Stimulated activated CD8-positive, alpha-beta memory T cell treated with anti-CD3 and anti-CD28 coated beads, Interleukin-15, amount 100 ng/mL, for 24 hours (primary cell): ENCODE measurements around the gene FMN1.

Source experiments
- DNase-seq: peaks from one replicate; pipeline ENCODE4 v3.0.0-alpha.2; 2020; ENCODE audit warnings: low read depth

FMN1 gene

DNA sequence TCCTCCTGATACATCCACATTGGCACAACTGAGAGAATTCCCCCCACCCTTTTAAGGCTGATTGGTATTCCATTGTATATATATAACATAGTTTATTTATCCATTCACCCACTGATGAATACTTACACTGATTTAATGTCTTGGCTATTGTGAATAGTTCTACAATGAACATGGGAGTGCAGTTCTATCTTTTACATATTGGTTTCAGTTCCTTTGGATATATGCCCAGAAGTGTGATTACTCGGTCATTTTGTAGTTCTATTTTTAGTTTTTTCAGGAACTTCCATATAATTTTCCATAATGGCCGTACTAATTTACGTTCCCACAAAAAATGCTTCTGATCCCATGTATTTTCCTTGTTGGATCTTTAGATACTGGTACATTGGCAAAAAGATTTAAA lies 135.3 kb downstream of the FMN1 start:
- no peak for DNase-seq

DNA sequence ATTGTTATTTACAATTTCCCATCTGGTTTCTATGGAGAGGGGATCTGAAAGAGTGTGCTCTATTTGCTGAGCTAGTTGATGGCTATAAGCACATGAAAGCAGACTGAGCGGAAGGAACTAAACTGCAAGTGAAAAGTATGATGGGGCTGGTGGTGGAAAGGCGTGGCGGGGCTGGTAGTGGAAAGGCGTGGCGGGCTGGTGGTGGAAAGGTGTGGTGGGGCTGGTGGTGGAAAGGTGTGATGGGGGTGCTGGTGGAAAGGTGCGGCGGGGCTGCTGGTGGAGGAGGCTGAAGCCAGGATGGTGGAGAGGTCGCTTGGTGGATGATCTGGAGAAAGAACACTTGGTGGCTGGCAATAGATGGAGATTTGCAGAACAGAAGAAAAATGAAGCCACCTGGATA lies 136.7 kb downstream of the FMN1 start:
- no peak for DNase-seq

DNA sequence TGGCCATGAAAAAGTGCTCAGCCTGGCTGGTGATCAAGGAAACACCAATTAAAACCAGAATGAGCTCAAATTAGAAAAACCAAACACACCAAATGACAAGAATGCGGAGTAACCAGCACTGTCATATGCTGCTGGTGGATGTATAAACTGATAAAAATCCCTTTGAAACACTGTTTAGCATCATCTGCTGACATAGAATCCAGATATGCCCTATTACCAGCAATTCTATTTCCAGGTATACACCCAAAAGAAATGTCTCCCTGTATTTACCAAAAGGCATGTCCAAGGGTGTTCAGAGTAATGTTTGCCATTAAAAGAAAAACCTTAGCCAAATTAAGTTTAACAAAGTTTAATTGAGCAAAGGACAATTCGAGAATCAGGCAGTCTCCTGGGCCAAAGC lies 138.6 kb downstream of the FMN1 start:
- DNase-seq = no peak

DNA sequence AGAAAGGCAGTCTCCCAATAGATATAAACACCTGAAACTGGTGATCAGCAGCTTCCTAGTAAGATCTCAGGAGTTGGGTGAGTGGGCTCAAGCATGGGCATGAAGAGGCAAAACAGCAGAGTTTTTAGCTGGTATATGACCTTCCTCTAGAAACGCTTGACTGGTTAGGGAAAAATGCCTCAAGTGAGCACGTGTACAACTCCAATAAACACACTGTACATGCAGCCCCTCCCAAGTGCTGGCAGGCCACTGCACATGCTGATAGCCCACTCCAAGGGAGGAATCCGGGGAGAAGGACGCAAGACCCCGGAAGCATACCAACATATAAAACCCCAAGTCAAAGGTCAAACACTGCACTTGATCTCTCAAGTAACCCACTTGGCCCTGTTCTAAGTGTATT lies 143.0 kb downstream of the FMN1 start:
- DNase-seq = no peak

DNA sequence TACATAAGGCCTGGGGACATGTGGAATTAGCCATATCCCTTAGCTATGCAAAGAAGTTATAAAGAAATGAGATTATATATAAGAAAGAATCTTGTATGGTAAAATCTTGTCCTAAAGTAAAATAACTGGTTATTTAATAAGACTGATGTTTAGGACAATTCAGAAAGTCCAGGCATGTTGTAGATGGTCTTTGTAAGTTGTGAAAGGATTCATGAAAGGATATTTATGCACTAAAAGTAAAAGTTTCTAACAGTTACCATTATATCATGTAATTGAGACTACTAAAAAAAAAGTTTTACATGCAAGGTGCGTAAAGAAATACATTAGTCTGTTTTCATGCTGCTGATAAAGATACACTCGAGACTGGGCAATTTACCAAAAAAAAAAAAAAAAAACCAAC lies 146.3 kb downstream of the FMN1 start:
- DNase-seq = no peak

DNA sequence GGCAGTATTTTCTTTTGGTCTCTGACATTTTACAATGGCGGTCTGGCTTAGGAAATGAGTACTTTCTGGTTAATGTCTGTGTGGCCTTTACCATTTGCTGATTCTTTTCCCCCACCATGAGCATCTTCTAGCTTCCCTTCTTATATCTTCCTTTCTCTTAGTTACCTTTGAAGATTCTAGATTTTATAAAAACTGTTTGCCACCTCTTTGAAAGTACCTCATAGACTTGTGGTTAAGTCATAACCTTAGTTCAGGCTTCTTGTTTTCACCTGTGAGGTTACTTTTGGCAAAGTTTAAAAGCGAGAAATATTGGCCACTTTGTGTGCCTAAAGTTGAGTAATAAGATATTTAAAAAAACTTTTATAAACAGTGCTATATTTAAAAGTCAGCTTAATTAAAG lies 147.4 kb downstream of the FMN1 start:
- no peak for DNase-seq

DNA sequence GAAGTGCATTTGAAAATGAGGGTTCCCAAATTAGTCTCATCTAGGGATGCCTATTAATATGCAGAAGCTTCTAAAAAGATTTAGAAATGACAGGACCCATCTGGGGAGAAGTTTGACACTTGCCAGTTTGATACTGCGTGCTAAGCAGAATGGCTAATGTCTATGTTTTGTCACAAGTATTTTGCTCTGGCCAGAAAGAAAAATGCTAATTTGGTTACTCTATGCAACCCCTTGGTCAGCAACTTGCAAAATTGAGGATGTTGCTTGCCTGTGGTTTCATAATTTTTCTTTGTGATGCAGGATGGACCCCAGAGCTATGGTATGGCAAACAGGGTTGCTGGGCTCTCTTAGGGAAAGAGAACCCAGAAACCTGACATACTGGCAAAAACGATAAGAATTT lies 148.2 kb downstream of the FMN1 start:
- no peak for DNase-seq

DNA sequence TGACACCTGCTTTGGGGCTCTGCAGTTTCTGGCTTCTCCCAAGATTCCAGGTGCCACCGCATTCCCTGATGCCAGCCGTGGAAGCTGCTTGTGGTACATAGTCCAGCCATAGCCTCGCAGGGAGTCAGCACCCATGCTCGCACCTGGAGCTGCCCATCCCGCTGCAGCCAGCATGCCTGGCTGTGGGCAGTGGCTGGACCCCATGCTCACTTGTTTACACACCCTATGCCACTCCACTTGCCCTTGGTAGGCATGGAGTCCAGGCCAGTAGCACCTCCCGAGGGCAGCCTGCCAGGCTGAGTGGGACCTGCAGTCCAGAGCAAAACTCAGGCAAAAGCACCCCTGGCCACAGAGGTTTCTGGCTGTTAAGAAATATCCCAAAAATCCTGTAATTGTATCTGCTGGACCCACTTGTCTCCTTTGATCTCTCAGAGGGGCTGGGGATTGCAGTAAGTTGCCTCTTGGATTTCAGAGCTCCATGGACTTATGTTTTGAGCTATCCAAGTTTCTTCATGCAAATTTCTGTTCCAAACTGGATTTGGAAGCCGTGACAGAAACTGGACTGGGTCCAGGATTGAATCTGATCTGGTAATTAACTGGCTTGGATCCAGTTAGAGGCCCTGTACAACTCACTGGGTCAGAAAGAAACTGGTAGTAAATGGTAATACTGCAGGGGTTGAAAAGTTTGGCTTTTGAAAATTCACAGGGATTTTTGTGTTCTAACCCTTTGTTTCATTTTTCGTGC lies 149.3 kb downstream of the FMN1 start:
- no peak for DNase-seq

DNA sequence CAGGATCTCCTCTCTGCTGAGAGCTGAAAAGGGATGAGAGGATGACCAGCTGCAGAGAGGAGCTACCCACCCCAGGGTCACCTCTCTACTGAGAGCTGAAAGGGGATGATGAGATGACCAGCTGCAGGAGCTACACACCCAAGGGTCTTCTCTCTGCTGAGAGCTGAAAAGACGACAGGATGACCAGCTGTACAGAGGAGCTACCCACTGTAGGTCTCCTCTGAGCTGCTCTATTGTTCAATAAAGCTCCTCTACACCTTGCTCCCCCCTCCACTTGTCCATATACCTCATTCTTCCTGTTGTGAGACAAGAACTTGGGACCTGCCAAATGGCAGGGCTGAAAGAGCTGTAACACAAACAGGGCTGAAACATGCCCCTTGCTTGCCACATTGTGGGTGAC lies 149.9 kb downstream of the FMN1 start:
- no peak for DNase-seq

DNA sequence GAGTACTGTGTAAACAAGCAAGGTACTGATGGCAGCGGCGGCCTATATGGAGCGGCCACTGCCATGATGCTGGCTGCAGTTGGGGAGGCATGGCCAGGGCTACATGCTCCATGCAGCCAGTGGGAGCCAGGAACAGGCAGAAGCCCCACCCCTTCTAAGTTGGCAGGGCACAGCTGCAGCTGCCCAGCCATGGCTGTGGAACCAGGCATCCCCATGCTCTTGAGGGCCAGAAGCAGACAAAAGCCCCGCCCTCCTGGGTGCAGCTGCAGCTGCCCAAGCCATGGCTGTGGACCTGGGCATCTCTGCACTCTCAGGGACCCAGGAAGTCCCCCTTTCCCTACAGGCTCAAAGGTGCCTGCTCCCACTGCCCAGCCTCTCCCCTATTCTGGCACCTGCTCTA lies 150.9 kb downstream of the FMN1 start:
- no peak for DNase-seq

DNA sequence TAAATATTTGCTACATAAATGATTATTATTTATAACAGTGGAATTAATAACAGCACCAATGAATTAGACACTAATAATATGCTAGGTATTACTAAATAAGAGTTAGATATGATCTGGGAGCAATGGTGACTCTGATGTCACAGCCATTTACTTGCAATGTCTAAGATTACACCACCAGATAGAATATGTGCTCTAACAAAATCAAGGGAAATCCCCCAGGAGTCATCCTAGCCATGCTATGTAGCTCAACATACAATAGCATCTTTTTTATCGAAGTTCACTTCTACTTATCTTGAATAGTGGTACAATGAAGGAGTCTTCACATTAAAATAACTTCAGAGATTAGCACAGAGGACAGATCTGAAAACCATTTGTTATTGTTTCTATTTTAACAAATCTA lies 154.0 kb downstream of the FMN1 start:
- DNase-seq = no peak

DNA sequence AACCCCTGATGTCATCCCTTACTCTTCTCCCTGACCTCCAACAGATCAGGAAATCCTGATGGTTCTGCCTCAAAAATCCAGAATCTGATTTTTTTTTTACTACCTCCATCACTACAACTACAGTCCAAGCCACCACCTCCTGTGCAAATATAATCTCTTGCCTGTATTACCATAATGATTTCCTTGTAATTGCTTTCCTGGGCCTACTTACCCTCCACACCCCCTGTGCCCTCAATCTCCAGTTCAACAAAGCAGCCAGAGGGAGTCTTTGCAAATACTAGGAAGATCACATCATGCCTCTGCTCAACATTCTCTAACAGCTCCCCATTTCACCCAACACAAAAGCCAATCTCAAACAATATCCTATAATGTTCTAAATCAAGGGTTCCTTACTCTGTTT lies 159.9 kb downstream of the FMN1 start:
- no peak for DNase-seq

DNA sequence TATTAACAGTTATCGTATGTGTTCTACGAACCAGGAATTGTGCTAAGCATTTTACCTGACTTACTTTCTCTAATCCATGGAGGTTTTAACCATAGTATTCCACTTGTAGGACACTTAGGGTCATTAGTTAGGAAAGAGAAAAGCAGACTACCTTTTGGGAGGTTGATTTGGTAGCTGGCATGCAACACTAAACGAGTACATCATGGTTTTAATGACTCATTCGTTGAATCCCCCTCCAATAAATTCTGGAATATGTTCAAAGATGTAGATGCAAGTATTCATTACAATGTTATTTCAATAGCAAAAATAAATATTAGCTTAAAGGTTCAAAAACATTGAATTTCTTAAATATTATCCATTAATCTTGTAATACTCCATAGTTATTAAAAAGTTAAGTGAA lies 162.5 kb downstream of the FMN1 start:
- no peak for DNase-seq

DNA sequence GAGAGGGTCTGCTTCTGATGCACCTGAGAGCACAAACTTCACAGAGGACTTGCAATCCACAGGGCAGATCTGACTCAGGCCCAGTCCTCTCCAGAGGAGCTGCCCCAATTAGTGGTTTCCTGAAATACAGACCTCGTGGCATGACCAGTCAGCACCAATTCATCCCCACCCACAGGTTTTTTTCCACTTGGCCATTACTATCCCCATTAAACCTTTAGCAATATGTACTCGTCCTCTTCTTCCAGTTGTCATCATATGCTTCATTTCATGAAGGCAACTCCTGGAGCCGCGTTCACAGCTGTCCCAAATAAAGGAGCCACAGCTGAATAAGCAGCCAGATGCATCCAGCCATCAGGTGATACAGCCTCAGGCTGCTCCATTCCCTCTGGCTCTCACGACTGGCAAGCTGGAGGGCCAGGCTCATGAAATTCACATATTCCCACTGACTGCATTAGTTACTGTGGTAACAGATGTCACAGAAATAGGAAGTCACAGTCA lies 163.1 kb downstream of the FMN1 start:
- no peak for DNase-seq

DNA sequence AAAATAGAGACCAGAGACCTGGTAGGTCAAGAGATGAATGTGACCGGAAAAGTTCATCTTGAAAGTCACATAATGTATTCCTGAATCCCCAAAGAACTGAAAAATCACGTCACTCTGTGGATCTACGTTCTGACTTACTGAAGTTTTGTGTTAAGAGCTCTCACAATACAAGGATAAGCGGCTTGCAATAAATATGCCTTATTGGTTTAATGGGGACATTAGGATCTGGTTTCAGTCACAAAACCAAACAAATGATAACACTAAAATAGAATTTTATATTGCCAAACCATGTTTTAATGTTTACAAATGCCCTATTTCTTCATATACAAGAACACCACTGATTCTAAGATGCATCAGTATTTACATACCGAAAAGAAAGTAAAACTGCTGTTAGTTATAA lies 164.2 kb downstream of the FMN1 start:
- no peak for DNase-seq

DNA sequence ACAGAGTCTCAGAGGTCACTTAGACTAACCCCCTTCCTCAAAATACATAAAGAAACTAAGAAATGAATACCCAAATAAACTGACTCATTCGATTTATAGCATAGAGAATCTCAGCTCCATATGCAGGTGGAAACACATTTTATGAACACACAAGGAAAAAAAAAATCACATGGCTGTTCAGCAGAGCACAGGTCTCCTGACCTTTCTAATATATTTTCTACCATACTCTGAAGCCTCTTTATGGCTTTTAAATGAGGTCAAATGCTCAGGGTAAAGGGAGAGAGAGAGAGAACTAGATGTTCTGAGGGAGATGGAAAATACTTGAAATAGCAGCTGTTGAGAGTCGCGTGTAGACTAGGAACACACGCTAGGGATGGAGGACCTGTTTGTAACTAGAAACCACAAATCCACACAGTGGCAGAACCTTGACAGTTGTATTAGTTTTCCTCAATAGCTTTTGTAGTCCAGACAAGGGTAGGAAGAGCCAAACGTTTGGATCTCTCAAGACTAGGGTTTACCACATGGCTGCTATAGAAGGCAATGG lies 165.3 kb downstream of the FMN1 start:
- DNase-seq = no peak

DNA sequence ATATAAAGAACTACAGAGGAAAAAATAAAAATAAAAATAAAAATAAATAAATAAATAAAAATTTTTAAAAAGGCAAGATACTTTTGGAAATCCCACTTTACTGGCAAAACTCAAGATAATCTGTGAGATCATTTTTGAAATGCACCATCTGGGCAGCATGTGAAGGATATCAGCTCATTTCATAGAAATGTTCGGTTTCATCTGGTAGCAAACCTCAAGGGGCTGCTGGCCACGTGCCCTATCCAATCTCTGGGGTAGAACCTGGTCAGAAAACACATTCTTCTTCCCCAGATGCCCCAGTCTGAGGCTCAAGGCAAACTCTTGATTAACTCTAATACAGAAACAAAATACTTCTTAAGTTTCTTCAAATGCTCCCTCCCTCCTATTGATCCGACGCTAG lies 166.0 kb downstream of the FMN1 start:
- DNase-seq = no peak

DNA sequence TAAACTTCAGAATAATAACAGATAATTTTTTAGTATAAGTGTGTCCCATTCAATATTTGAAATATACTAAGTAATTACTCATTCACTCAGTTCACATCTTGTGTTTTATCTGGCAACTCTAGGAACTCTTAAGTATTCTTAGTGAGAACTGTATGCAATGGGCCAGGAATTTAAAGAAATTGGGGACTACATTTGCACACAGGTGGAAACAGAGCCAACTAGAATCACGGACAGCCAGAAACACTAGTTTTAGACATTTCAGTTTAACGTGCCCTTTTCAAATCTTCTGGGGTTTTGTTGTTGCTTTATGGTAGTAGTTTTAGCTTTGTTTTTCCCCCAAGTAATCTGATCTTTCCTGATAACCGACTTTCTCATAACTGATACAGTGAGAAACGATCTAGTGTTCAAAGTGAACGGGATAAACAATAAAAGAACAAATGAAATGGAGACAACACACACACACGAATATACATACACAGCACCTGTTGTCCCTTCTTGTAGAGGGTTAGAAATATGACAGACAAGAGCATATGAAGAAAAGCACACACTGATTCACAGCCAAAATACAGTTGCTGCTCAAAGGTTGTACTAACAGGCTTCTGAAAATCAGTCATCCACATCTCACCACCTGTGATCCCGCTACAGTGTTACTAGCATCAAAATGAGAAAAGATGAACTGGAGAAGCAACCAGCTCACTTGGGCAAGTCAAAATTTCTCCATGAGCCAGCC lies 167.0 kb downstream of the FMN1 start:
- DNase-seq = no peak

DNA sequence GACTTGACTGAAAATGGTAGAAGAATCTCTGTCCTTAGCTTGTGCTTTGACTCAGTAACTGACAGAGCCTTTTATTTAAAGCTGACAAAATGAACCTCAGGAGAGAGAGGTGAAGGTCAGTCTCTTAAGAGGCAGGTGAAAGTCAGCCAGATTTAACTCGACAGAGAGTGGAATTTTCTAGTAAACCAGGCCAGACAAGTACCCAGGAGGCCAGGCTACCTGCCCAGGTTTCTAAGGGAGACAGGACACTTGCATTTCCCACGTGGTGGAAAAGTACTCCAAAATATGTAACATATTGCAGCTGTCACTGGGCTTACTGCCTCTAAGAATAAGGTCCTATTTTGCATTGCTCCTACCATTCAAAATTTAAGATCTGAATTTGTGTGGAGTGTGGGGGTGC lies 167.9 kb downstream of the FMN1 start:
- DNase-seq = no peak

DNA sequence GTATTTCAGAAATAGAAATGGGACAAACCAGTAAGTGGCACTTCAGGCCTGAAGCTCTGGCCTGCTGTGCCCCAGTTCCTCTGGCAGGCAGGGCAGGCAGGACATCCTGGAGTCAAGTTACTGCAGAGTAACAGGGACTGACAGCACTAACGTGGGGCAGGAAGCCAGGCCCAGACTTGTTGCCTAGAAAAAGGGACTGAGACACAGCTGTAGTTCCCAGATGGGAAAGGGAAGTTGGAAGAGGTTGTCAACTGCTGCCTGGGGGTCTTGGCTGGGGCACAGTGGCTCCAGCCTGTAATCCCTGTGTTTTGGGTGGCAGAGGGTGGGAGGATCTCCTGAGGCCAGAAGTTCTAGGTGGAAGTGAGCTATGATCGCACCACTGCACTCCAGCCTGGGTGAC lies 171.9 kb downstream of the FMN1 start:
- no peak for DNase-seq

DNA sequence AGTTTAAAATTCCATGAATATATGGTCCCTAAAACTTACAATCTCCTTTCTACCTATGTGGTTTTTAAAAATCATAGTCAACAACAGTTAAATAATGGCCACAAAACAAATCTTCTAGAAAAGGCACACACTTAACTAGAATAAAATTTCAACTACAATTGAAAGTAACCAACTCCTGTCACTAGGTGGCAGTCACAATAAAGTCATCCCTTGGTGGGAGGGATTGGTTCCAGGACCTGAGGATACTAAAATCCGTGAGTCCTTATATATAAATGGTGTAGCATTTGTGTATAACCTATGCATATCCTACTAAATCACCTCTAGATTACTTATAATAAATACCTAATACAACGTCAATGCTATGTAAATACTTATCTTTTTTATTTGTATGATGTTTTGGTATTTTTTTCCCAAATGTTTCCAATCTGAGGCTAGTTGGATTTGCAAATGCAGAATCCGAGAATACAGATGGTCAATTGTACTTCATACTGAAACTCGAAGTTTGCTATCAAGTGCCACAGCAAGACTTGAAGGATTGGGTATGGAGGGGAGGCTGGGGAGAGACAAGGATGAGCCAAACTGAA lies 172.6 kb downstream of the FMN1 start:
- DNase-seq = no peak

DNA sequence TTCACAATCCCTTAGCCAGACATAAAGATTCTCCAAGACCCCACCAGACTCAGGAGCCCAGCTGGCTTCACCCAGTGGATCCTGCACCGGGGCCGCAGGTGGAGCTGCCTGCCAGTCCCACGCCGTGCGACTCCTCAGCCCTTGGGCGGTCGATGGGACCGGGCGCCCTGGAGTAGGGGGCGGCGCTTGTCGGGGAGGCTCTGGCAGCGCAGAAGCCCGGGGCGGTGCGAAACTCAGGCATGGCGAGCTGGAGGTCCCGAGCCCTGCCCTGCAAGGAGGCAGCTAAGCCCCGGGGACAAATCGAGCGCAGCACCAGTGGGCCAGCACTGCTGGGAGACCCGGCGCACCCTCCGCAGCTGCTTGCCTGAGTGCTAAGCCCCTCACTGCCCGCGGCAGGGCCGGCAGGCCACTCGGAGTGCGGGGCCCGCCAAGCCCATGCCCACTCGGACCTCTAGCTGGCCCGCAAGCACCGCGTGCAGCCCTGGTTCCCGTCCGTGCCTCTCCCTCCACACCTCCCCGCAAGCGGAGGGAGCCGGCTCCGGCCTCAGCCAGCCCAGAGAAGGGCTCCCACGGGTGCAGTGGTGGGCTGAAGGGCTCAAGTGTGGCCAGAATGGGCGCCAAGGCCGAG lies 175.0 kb downstream of the FMN1 start:
- no peak for DNase-seq
